HG02981 (cell line): ENCODE measurements around the gene FAAP100.

ENCODE experiments used
- ATAC-seq: cut with Tn5 transposase; IDR thresholded peaks from one replicate; pipeline ENCODE4 v1.9.1; 2021; ENCODE audit warnings: mild to moderate bottlenecking, moderate library complexity; ENCODE audit not compliant: unreplicated experiment

Gene FAAP100

GRCh38 chr17:81556175-81556691 is 4.1 kb upstream of the FAAP100 start:
- no peak for ATAC-seq

DNA sequence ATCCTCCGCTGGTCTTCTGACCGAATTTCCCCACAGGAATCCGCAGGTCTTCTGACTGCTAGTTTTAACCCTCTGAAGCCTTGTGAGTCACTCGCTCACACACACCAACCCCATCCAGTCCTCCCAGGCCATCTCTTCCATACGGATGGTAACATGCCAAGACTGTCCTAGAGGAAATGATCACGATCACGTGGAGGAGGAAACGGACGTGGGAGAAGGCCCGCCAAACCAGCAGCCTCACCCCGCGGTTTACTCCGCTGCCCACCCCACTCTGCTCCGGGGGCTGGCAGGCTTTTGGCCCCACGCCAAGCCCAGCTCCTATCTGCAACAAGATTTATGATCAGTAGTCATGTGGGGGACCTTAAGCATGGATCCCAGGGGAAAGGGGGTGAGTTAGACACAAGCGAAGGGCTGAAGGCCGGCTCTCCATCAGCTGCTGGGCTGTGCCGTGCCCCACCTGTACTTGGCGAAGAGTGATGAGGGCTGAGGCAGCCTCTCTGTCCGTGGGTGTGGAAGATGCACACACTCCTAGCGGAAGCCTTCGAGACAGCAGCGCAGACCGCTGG is 1.5 kb upstream of the FAAP100 start:
- no peak for ATAC-seq

- ATAC-seq = peak; percentile 28
Observed at GRCh38 chr17:81553018-81553615, 964 bp upstream of the FAAP100 start.

DNA sequence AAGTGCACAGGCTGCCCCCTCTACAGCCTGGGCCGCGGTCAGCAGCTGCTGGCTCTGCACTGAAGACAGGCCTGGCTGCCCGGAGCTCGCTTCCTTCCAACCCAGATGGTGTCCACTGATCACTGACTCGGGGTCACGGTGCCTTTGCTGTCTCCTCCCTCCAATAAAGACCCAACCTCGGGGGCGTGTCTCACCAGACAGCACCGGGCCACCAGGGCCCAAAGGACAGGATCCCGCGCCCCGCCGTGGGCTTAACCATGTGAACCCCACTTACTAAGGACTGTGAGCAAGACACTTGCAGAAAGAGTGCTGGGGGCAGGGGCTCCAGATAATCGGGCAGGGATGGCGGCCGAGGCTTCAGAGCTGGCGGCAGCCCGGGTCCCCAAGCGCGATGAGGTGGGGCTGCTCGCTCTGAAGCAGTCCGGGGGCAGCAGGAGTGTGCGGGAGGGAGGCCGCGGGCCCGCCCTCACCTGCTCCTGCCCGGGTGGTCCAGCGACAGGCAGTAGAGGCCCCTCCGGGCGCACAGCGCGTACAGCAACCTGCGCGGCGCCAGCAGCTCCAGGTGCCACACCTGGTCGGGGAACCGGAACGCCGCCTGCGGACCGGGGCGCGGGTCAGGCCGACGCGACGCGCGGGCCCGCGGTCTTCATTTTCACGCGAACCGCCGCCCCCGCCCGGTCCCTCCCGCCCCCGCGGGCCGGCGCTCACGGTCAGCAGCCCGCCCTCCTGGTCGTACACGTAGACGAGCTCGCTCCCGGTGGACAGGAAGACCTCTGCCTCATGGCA is 502 bp downstream of the FAAP100 start:
- ATAC-seq = no peak

DNA sequence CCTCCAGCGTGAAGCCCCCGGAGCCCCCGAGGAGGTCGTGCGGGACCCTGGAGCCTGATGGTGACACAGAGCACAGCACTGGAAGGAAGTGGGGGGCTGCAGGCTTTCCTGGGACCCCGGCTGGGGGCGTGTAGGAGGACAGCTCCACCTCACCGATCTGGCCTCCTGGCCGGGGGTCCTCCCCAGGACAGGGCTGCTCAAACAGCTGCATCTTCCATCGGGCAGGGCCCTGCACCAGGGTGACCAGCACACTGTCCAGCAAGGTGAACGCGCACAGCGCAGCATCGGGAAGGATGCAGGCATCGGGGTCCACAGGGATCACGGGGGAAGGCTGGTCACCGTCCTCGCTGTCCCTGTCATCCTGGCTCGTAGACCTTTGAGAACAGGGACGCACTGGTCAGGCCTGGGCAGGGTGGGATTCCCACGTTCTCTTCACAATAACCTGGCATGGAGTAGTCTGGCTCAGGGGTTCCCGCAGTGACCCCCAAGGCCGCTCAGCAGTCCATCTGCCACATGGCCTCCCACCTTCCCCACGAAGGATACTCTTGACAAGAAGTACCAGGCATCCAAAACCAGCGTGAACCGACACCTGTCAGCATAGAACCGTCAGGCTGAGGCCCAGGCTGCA is 1.2 kb downstream of the FAAP100 start:
- ATAC-seq = no peak

- no peak for ATAC-seq
Observed at GRCh38 chr17:81550285-81550684, 1.9 kb downstream of the FAAP100 start.

GRCh38 chr17:81549826-81550225 is 2.3 kb downstream of the FAAP100 start:
- ATAC-seq = no peak

DNA sequence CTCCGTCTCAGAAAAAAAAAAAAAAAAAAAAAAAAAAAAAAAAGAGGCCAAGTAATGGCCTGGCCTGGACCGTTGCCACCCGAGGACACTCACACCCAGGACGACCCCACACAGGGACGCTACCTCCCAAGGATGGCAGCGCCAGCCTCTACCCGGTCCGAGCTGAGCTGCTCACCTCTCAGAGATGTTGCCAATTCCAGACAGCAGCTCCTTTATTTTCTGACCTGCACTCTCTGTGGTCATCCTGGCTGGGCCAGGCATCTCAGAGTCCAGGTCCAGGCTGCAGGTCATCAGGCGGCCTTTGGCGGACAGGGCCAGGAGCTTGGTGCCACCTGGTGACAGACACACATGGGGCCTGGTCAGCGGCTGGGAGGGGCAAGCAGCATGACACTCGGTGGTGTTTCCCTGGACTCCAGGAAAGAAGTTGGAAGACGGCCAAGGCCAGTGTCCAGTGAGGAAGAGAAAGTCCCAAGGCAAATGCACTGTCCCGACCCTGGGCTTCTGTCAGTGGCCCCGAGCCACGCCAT is 3.1 kb downstream of the FAAP100 start:
- no peak for ATAC-seq

DNA sequence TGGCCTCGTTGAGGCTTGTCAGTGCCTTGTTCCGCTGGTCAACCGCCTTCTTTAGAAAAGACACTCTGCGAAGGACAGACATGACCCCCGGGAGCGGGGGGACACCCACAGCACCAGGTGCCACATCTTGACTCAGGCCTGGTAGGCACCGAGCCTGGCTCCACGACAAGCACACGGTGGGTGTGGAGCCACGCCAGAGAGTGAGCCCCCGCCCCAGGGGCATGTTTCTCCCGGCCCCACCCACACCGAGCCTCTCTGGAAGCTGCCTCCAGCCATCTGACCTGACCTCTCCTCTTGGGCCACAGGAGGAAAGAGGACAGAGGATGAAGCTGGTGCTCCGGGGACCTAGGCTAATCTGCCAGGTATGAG is 4.6 kb downstream of the FAAP100 start:
- ATAC-seq = no peak

- no peak for ATAC-seq
Observed at GRCh38 chr17:81546906-81547613, 5.1 kb downstream of the FAAP100 start.

DNA sequence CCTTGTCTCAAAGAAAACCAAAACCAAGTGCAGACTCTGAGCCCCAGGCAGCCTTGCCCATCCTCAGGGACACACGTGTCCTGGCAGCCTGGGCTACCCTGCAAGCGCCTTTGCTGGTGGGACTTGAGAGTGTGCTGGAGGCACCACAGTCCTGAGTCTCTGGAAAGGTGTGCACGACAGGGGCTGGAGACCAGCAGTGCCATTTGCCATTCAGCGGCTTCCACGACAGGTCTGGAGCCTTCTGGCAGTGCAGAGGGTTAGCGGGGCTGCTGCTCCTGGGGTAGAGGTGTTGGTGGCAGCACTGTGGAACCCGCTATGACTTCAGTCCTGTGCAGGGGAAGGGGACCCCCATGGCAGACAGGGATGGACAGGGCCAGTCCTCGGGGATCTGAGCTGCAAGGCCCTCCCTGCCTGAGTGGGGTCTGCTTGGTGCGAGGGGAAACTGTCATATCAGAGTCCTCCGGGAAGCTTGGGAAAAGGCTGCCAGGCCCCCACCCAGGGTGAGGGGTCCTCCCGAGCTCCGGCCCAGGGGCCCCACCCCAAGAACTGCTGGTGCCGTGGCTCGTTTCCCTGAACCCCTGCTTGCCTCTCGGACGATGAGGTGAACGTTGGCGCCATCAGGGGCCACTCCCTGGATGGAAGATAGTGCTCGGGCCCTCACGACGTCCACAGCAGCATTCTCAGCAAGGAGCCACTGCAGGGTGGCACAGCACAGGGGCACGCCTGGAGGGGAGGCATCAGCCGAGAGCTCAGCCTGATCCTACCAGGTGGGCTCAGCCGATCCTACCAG is 6.8 kb downstream of the FAAP100 start:
- ATAC-seq = no peak

- ATAC-seq = no peak
Observed at GRCh38 chr17:81544281-81544974, 7.7 kb downstream of the FAAP100 start.

GRCh38 chr17:81543756-81544155 is 8.4 kb downstream of the FAAP100 start:
- no peak for ATAC-seq

GRCh38 chr17:81543339-81543675 is 8.8 kb downstream of the FAAP100 start:
- no peak for ATAC-seq

DNA sequence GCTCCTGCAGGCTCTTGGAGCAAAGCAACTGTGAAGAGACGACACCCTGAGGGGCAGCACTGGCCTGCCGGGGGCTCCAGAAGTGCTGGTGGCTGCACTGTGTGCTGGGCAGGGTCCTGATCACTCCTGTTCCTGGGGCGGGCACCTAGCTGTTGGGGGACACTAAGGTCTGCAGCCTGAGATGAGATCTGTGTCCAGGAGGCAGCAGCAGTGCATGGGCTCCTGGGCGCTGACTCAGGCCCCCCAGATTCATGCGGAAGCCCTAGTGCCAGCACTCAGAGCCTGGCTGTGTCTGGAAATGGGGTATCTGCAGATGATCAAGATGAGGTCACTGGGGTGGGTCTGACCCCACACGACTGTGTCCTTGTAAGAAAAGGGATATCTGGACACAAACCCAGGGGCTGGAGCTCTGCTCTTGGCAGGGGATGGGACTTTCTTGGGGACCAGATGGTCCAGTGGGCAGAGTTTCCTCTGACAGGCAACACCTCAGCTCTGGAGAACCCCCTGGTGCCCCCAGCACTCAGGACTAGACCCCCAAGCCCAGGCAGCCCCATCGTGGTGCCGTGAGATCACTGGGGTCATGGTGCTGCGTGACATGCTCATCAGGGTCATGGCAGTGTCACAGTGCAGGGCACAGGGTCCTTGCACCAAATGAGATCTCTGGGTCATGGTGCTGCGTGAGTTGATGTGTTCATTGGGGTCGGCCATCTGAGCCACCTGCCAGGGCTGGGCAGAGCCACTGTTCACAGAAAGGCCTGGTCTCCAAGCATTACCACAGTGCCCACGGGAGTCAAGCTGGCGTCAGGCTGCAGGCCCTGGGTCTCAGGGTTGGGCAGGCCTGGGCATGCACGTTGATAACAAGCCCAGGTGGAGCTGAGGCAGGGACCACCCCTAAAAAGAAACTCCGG is 9.5 kb downstream of the FAAP100 start:
- no peak for ATAC-seq

DNA sequence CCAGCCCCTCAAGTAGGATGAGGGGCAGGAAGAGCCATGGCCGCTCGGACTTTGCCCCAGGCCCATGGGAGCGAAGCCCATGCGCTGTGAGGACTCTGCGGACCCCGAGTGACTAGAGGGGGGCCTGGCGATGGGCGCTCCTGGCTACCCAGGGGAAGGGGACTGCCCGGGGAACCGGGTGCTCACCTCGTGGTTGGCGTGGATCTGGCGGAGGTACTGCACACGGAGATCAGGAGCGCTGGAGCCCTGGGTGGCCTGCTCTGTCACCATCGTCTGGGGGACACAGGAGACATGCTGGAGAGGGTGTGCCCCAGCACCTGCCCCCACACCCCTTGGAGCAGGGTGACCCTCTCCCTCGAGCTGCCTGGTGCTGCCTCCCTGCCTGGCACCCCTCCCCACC is 11.0 kb downstream of the FAAP100 start:
- ATAC-seq = no peak

DNA sequence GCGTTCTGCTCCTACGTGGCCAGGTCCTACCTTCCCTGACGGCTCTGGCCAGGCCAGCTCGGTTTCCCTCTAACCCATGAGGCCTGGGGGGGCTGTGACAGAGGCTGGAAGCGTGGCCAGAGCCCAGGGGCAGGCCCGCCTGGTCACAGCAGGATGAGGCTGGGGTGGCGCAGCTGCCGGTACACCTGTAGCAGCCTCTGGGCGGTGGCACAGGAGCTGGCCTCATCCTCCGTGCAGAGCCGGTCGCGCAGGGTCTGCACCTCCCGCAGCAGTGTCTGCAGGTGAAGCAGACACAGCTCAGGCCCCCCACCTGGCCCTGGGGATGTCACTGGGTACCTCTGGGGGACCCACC is 11.5 kb downstream of the FAAP100 start:
- ATAC-seq = no peak

DNA sequence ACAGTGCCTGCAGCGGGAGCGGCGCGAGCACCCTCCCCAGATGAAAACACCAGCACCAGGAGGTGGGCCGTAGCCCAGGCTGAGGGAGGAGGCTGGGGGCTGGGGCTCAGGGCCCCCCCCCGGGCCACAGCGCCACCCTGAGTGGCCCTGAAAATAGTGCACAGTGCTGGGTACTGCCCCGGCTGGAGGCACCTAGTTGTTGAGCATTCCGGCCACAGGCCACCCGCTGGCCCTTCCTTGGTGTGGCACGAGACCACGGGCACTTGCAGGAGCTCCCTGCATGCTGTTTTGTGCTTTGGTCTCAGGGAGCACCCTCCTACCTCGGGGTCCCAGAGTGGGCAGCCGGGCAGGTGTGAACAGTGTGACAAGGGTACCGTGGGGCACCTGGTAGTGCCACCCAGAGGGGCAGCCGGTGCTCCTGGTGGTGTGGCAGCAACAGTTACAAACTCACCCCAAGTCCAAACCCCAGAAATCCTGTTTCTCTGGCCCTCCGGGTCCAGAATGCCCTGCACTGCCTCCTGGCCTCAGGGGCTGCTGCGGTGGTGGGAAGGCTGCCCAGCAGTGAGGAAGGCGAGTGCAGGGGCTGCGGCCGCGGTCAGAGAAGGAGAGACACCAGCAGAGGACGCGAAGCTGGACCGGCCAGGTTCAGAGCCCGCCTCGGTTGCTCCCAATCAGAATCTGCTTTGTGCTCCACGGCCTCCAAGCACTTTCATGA is 12.0 kb downstream of the FAAP100 start:
- ATAC-seq = no peak
